HepG2 (cell line): Measurements from ENCODE around the gene KDM4B. TPM values are rescaled to one million over a fixed set of nuclear protein-coding genes. Genes with fewer than 3 reads are reported as not detected.
A peak's percentile ranks its signal among the peaks of the same experiment; 100 is the strongest.

ENCODE experiments used
- ATAC-seq: fragments of 200-7000 bp; cut with Tn5 transposase; 3 replicates; pipeline ENCODE4 v1.9.1; 2020; ENCODE audit warnings: mild to moderate bottlenecking, moderate library complexity
- BruUV-seq: library from RNA; stranded (reverse); fragments of 400-500 nt; replicated peaks from 2 replicates; lab custom pipeline; 2021; lab: Mats Ljungman, UMichigan
- CTCF ChIA-PET: fragments of 300-600 bp; formaldehyde crosslinking; extraction: SDS; loops from one replicate; lab custom pipeline; 2021; ENCODE audit warnings: low total read pairs, inconsistent platforms, low intra/inter-chr PET ratio; lab: Yijun Ruan, JAX
- POLR2A ChIA-PET: fragments of 350-600 bp; sonication (Branson Sonifier 250); formaldehyde crosslinking; loops from one replicate; lab custom pipeline; 2020; ENCODE audit warnings: antibody characterized with exemption, inconsistent platforms; lab: Yijun Ruan, JAX
- DNase-seq: peaks from one replicate; pipeline ENCODE4 v3.0.0-alpha.2; 2015; ENCODE audit warnings: low spot score
- FAIRE-seq: peaks from 3 replicates; lab custom pipeline; 2011; peaks lifted over from hg19 to GRCh38; lab: Jason Lieb, UNC
- H2AFZ ChIP-seq: one replicate; pipeline ENCODE4 v1.6.1; 2011; ENCODE audit warnings: low read length, inconsistent platforms
- H3K27ac ChIP-seq: fragments of 300-600 bp; 3 replicates; pipeline ENCODE4 v1.8.0; 2011; ENCODE audit warnings: mixed run types, mild to moderate bottlenecking, mixed read lengths, low read length, inconsistent platforms; ENCODE audit not compliant: insufficient read depth; ENCODE audit errors: extremely low read length
- H3K27me3 ChIP-seq, 2 experiments: fragments of 200-600 bp in 1 of 2; 2 replicates in 1 of 2; 3 replicates in 1 of 2; pipeline versions ENCODE4 v1.6.0 to v1.8.0; 2011; ENCODE audit warnings: low read length in 2 of 2, mild to moderate bottlenecking in 2 of 2, moderate library complexity in 2 of 2, inconsistent platforms in 1 of 2; ENCODE audit not compliant: insufficient read depth in 2 of 2, control insufficient read depth in 1 of 2
- H3K36me3 ChIP-seq, 2 experiments: fragments of 200-600 bp in 1 of 2; replicated peaks in 1 of 2; 2 replicates in 1 of 2; 3 replicates in 1 of 2; pipeline versions ENCODE4 v1.5.1 to v1.8.0; 2011; ENCODE audit warnings: low read length in 2 of 2, inconsistent platforms in 1 of 2; ENCODE audit not compliant: insufficient read depth in 2 of 2, control insufficient read depth in 1 of 2
- H3K4me1 ChIP-seq: 2 replicates; pipeline ENCODE4 v1.5.1; 2012; ENCODE audit warnings: low read length, inconsistent platforms; ENCODE audit not compliant: insufficient read depth
- H3K4me2 ChIP-seq: 2 replicates; pipeline ENCODE4 v1.6.0; 2011; ENCODE audit warnings: low read depth, low read length, inconsistent platforms
- H3K4me3 ChIP-seq, 3 experiments: fragments of 200-600 bp in 1 of 3; sonication (generic), shearing (Covaris generic) in 1 of 3; replicated peaks in 1 of 3; 2 replicates each; pipeline ENCODE4 v1.5.1; 2011 to 2016; ENCODE audit warnings: low read length in 3 of 3, inconsistent platforms in 2 of 3, low read depth in 2 of 3, mild to moderate bottlenecking in 2 of 3, control low read depth in 1 of 3, mixed read lengths in 1 of 3; ENCODE audit not compliant: insufficient read depth in 1 of 3
- H3K79me2 ChIP-seq: one replicate; pipeline ENCODE4 v1.6.1; 2011; ENCODE audit warnings: low read length, inconsistent platforms; ENCODE audit not compliant: insufficient read depth
- H3K9ac ChIP-seq: 2 replicates; pipeline ENCODE4 v1.6.0; 2011; ENCODE audit warnings: mild to moderate bottlenecking, low read depth, low read length, inconsistent platforms; ENCODE audit not compliant: insufficient read depth
- H3K9me3 ChIP-seq: 2 replicates; pipeline ENCODE4 v1.5.1; 2012; ENCODE audit warnings: mild to moderate bottlenecking, low read length
- H4K20me1 ChIP-seq: 2 replicates; pipeline ENCODE4 v1.6.0; 2011; ENCODE audit warnings: inconsistent platforms, mild to moderate bottlenecking, low read length, moderate library complexity; ENCODE audit not compliant: insufficient read depth
- TRIM24 ChIP-seq: sonication (generic); formaldehyde crosslinking; IDR thresholded peaks from 2 replicates; pipeline ENCODE4 v1.8.0; 2022; ENCODE audit warnings: mild to moderate bottlenecking, missing genetic modification reagents
- ZNF280D ChIP-seq: sonication (generic); formaldehyde crosslinking; IDR thresholded peaks from 2 replicates; pipeline ENCODE4 v1.5.1; 2020; ENCODE audit warnings: mild to moderate bottlenecking, missing genetic modification reagents
- WGBS: methylation state at CpG from one replicate; pipeline ENCODE4 v1.1.6; 2017; ENCODE audit warnings: low lambda C conversion rate; 5-methylcytosine and 5-hydroxymethylcytosine counted together
- in situ Hi-C: cut with HindIII; loops from 2 replicates; pipeline ENCODE4 v1.10.0; 2017; ENCODE audit warnings: low pct_unique_long_range_greater_than_20kb; ENCODE audit not compliant: extremely low pct_ligation_motif_present
- intact Hi-C: fragments of 100-400 bp; cut with micrococcal nuclease; formaldehyde crosslinking; loops from one replicate; pipeline ENCODE4 v1.10.0; 2022; ENCODE audit not compliant: unreplicated experiment
- polyA plus RNA-seq, 8 experiments: library from polyadenylated mRNA; depleted of rRNA in 3 of 8; stranded (reverse) in 7 of 8; unstranded in 1 of 8; fragments of >200 nt; fragmentation: Illumina TruSeq in 4 of 8; extraction: Trizol in 4 of 8; gene quantifications; 2 replicates each; pipeline versions ENCODE4 v1.2.1 to v1.2.3, GENCODE V29; 2011 to 2016; ENCODE audit warnings: low read depth in 4 of 8, missing spikeins in 1 of 8, mixed read lengths in 1 of 8; ENCODE audit not compliant: insufficient read depth in 1 of 8
- total RNA-seq, 5 experiments: library from RNA; depleted of rRNA; stranded (reverse); fragments of >200 nt; fragmentation: Illumina TruSeq; extraction: Trizol; gene quantifications; 2 replicates each; pipeline ENCODE4 v1.2.3, GENCODE V29; 2016; ENCODE audit warnings: low read depth in 1 of 5
- TF ChIP-seq, protein P1 (sequence below): sonication (generic); formaldehyde crosslinking; IDR thresholded peaks from 2 replicates; pipeline ENCODE4 v1.9.0; 2021; ENCODE audit warnings: missing genetic modification reagents, borderline replicate concordance

Gene KDM4B
- total and polyA plus RNA-seq, 2 of the 13 experiments (the other 11 are each of a cell fraction or from before 2014, with no cell fraction given) = 4.9 to 14.6 TPM

- TF ChIP-seq, protein P1, sequence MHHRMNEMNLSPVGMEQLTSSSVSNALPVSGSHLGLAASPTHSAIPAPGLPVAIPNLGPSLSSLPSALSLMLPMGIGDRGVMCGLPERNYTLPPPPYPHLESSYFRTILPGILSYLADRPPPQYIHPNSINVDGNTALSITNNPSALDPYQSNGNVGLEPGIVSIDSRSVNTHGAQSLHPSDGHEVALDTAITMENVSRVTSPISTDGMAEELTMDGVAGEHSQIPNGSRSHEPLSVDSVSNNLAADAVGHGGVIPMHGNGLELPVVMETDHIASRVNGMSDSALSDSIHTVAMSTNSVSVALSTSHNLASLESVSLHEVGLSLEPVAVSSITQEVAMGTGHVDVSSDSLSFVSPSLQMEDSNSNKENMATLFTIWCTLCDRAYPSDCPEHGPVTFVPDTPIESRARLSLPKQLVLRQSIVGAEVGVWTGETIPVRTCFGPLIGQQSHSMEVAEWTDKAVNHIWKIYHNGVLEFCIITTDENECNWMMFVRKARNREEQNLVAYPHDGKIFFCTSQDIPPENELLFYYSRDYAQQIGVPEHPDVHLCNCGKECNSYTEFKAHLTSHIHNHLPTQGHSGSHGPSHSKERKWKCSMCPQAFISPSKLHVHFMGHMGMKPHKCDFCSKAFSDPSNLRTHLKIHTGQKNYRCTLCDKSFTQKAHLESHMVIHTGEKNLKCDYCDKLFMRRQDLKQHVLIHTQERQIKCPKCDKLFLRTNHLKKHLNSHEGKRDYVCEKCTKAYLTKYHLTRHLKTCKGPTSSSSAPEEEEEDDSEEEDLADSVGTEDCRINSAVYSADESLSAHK = no peak
Observed at GRCh38 chr19:5062195-5062594, 93.3 kb downstream of the KDM4B start (continued).

DNA sequence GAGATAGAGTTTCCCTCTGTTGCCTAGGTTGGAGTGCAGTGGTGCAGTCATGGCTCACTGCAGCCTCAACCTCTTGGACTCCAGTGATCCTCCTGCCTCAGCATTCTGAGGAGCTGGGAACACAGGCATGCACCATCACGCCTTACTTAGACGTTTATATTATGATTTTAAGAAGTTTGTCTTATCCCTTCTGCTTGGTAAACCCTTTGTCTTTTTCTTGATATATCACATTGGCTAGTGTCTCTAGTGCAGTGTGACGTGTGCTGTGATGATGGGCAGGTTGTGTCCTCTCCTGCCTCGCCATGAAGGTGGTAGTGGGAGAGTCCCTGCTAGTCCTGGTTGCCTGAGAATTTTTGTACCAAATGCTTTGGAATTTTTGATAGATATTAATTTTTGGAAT is 93.9 kb downstream of the KDM4B start:
- no peak overlapping the region for H3K27ac ChIP-seq
- no TSS peak for BruUV-seq
- DNase-seq (no peak), ATAC-seq (no peak), FAIRE-seq (no peak)
- POLR2A ChIA-PET = no interaction called here
- peaks cover 15% of the 10 kb centered on the region for H3K4me1 ChIP-seq
- H3K27me3 ChIP-seq = no peaks in the 10 kb centered on the region
- H4K20me1 ChIP-seq = peaks cover 3% of the 10 kb centered on the region; the same call in 1 of the 2 replicates
- no peak overlapping the region for H3K4me3 ChIP-seq
- no peak overlapping the region for H3K4me2 ChIP-seq
- peaks cover 17 to 29% of the 10 kb centered on the region in 2 experiments; a peak in 4 of 5 replicates for H3K36me3 ChIP-seq
- CTCF ChIA-PET = no interaction called here
- WGBS = 98% methylated on average over 4 of the region's 4 CpGs
- intact Hi-C loops (no loop called here), in situ Hi-C loops (no loop called here)
- no peak overlapping the region for H3K9ac ChIP-seq
- no peaks in the 10 kb centered on the region for H3K79me2 ChIP-seq
- H3K9me3 ChIP-seq = peaks cover 14% of the 10 kb centered on the region
- no peak for TF ChIP-seq TRIM24
- peak; percentile 48; the same call in 1 of the 2 replicates for TF ChIP-seq ZNF280D (CRISPR knock-in tag)
- no peak overlapping the region for H2AFZ ChIP-seq
